GM12873 (cell line): ENCODE measurements around the gene FYB2.

Source experiments
- CTCF ChIP-seq: IDR thresholded peaks from 2 replicates; pipeline ENCODE4 v1.5.1; 2012; ENCODE audit warnings: low read depth, mild to moderate bottlenecking, moderate library complexity, low read length, control low read depth; ENCODE audit not compliant: insufficient read depth; ENCODE audit errors: missing control alignments

The FYB2 gene

GRCh38 chr1:56859287-56859686, 40.1 kb upstream of the FYB2 start:
- no peak for TF ChIP-seq CTCF

- no peak for TF ChIP-seq CTCF
Measured at GRCh38 chr1:56856186-56856585, 37.0 kb upstream of the FYB2 start.

- TF ChIP-seq CTCF = no peak
Measured at GRCh38 chr1:56855190-56855589, 36.0 kb upstream of the FYB2 start.

DNA sequence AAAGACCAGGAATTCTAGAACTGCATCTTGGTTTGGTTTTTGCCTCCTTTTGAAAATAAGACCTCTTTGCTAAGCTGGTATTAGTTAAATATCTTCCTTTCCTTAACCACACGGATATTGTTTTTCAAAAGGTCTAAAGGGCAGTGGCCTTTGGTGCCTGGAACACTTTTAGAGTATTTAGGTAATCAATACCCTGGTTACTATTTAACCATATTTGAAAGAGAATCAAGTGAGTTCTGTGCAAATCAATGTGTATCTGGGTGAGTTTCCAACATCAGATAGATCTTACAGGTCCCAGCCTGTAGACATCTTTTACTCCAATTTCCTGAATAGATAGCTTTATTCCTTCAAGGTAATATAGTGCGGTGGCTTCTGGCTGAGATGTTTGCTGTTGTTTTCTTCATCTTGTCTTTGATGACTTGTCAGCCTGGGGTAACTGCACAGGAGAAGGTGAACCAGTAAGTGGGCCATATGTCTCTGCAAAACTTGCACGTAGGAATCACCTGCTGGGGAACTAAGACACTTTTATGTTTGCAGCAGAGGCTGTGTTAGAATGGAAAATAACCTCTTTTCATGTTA, 35.4 kb upstream of the FYB2 start, which contains the start of gene C8A:
C8A (plus strand) TSS at position 277 of the 579 bp plus-strand sequence; CDS start at position 382, 105 bp downstream.
- TF ChIP-seq CTCF = no peak

DNA sequence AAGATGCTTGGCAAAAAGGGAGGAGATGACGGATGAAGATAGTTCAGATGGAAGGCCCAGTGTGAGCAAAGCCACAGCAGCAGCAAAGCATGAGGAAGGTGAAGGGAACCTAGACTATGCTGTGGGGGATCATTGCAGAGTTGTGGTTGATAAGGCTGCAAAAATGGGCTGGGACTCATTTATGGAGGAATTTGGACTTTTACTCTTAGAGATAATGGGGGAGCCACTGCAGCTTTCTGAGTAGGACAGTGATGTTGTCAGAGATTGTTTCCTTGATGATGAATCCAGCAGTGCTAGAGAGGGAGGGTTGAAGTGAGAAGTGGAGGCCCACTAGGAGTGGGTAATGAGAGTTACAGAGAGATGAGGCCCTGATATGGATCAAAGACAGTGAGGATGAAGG, 33.3 kb upstream of the FYB2 start:
- TF ChIP-seq CTCF = no peak

DNA sequence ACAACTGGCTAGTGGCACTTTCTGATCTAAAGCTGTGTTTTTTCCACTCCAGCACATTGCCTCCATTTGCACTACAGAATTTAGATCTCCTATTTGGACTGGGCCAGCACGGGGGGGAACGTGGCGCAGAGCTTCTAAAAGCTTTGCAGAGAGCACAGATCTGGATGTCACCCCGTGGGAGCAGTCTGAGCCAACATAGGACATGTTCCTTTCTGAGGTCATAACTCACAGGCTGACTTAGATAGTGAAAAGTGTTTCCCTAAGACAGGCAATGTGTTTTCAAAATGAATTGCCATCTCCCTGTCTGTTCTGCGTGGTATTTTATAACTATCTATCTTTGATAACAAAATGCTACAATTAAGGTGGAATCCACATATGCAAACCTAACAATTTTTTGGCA, 31.7 kb upstream of the FYB2 start:
- no peak for TF ChIP-seq CTCF

GRCh38 chr1:56850411-56850810, 31.2 kb upstream of the FYB2 start:
- no peak for TF ChIP-seq CTCF
